A673 (cell line): ENCODE data around the gene ASTL. TPM values are rescaled to one million over a fixed set of nuclear protein-coding genes. Genes with fewer than 3 reads are reported as not detected.
"Not testable (repeated sequence)": the region's sequence is repeated elsewhere in the genome, so short reads cannot be mapped to it uniquely, and the experiment has no call there.

Experiments
- BruUV-seq: library from RNA; stranded (reverse); fragments of 400-500 nt; replicated peaks from 2 replicates; lab custom pipeline; 2021; lab: Mats Ljungman, UMichigan
- CTCF ChIA-PET: fragments of 300-600 bp; sonication (Branson Sonifier 250); formaldehyde crosslinking; loops from one replicate; lab custom pipeline; 2022; ENCODE audit warnings: antibody characterized with exemption; lab: Charles Lee
- POLR2A ChIA-PET: fragments of 300-600 bp; sonication (Branson Sonifier 250); formaldehyde crosslinking; loops from one replicate; lab custom pipeline; 2022; ENCODE audit warnings: antibody characterized with exemption; ENCODE audit not compliant: low non-redundant PET; lab: Charles Lee
- DNase-seq: peaks from one replicate; pipeline ENCODE4 v3.0.0-alpha.2; 2015; ENCODE audit warnings: low spot score
- H3K27ac ChIP-seq: fragments of 200-600 bp; sonication (generic); 2 replicates; pipeline ENCODE4 v1.5.1; 2016; ENCODE audit warnings: mixed run types, low read depth, mild to moderate bottlenecking, mixed read lengths, antibody characterized with exemption, low read length; ENCODE audit not compliant: poor library complexity, severe bottlenecking
- H3K27me3 ChIP-seq: fragments of 200-600 bp; sonication (generic); replicated peaks from 2 replicates; pipeline ENCODE4 v1.6.1; 2017; ENCODE audit warnings: mixed run types, low read depth, mild to moderate bottlenecking, mixed read lengths, antibody characterized with exemption, low read length; ENCODE audit not compliant: insufficient read depth, poor library complexity
- H3K36me3 ChIP-seq: fragments of 200-600 bp; sonication (generic); 2 replicates; pipeline ENCODE4 v1.6.1; 2016; ENCODE audit warnings: mixed run types, mild to moderate bottlenecking, mixed read lengths, antibody characterized with exemption, low read length; ENCODE audit not compliant: insufficient read depth, poor library complexity, severe bottlenecking
- H3K4me1 ChIP-seq: fragments of 200-600 bp; sonication (generic); 2 replicates; pipeline ENCODE4 v1.6.1; 2017; ENCODE audit warnings: mixed run types, mild to moderate bottlenecking, mixed read lengths, antibody characterized with exemption, low read length; ENCODE audit not compliant: insufficient read depth, poor library complexity, severe bottlenecking
- H3K4me3 ChIP-seq: fragments of 200-600 bp; sonication (generic); 2 replicates; pipeline ENCODE4 v1.5.1; 2016; ENCODE audit warnings: low read depth, mixed run types, mild to moderate bottlenecking, mixed read lengths, low read length; ENCODE audit not compliant: poor library complexity, severe bottlenecking
- H3K9me3 ChIP-seq: fragments of 200-600 bp; sonication (generic); 2 replicates; pipeline ENCODE4 v1.6.1; 2016; ENCODE audit warnings: mixed run types, low read depth, mild to moderate bottlenecking, mixed read lengths, antibody characterized with exemption, low read length; ENCODE audit not compliant: poor library complexity, severe bottlenecking
- EZH2 ChIP-seq: fragments of 200-600 bp; sonication (generic); IDR thresholded peaks from 2 replicates; pipeline ENCODE4 v1.6.1; 2017; ENCODE audit warnings: borderline replicate concordance, low read depth, mild to moderate bottlenecking, mixed read lengths, antibody characterized with exemption, low read length; ENCODE audit not compliant: poor library complexity, severe bottlenecking
- intact Hi-C: fragments of 100-400 bp; cut with micrococcal nuclease; formaldehyde crosslinking; loops from one replicate; pipeline ENCODE4 v1.10.0; 2022; ENCODE audit not compliant: unreplicated experiment
- total RNA-seq: library from RNA; stranded (reverse); gene quantifications from 2 replicates; pipeline ENCODE4 v1.2.3, GENCODE V29; 2021
- TF ChIP-seq, protein P1 (sequence below): fragments of 300-800, 200-600 bp; sonication (generic); conservative IDR thresholded peaks from 2 replicates; pipeline ENCODE4 v1.5.1; 2017; ENCODE audit warnings: low read depth, mild to moderate bottlenecking, antibody characterized with exemption, low read length, moderate library complexity, mixed read lengths

ASTL gene
- total RNA-seq, 1 experiment from 2014 or later, result not detected

DNA sequence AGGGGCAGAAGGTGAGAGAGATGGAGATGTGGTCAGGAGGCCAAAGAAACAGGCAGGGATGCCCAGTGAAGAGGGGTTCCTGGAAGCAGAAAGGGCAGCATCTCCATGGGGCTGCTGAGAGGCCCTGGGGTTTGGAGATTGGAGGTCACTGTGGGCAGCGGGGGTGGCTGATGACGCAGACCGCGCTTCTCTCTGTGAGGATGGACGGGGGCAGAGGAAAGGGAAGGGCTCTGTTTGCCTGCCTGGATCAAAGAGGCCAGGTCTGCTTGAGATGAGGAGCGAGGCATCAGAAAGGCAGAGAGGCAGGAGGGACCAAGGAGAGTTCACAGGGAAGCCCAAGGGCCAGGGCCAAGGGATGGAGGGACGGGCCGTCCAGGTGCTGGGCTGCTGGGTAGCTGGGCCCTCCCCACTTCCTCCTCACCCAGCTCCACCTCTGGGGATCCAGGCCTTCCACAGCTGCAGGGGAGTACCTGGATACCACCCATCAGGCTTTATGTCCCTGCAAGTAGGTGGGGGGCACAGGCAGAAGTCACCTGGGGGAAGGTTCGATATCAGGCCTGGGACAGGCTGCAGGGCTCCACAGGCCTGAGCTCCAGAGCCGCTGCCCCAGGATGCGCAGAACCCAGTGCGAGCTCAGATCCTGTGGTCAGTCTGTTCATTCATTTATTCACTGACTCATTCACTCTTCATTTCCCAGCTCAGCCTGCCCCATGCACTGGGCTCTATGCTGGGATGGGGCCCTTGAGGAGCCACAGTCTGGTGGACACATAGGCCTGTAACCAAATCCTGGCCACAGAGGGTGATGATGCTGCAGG is 52.6 kb downstream of the ASTL start:
- Histone ChIP-seq H3K27me3 (peaks cover 3% of the 10 kb centered on the region), H3K4me3 (no peak overlapping the region), H3K27ac (no peak overlapping the region), H3K36me3 (no peaks in the 10 kb centered on the region), H3K9me3 (no peaks in the 10 kb centered on the region), H3K4me1 (no peaks in the 10 kb centered on the region)
- ChIA-PET CTCF (no interaction called here), POLR2A (no interaction called here)
- no peak for DNase-seq
- TF ChIP-seq, protein P1, sequence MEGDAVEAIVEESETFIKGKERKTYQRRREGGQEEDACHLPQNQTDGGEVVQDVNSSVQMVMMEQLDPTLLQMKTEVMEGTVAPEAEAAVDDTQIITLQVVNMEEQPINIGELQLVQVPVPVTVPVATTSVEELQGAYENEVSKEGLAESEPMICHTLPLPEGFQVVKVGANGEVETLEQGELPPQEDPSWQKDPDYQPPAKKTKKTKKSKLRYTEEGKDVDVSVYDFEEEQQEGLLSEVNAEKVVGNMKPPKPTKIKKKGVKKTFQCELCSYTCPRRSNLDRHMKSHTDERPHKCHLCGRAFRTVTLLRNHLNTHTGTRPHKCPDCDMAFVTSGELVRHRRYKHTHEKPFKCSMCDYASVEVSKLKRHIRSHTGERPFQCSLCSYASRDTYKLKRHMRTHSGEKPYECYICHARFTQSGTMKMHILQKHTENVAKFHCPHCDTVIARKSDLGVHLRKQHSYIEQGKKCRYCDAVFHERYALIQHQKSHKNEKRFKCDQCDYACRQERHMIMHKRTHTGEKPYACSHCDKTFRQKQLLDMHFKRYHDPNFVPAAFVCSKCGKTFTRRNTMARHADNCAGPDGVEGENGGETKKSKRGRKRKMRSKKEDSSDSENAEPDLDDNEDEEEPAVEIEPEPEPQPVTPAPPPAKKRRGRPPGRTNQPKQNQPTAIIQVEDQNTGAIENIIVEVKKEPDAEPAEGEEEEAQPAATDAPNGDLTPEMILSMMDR, result no peak
- no peak for TF ChIP-seq EZH2
- no TSS peak for BruUV-seq
- intact Hi-C loops, result no loop called here

DNA sequence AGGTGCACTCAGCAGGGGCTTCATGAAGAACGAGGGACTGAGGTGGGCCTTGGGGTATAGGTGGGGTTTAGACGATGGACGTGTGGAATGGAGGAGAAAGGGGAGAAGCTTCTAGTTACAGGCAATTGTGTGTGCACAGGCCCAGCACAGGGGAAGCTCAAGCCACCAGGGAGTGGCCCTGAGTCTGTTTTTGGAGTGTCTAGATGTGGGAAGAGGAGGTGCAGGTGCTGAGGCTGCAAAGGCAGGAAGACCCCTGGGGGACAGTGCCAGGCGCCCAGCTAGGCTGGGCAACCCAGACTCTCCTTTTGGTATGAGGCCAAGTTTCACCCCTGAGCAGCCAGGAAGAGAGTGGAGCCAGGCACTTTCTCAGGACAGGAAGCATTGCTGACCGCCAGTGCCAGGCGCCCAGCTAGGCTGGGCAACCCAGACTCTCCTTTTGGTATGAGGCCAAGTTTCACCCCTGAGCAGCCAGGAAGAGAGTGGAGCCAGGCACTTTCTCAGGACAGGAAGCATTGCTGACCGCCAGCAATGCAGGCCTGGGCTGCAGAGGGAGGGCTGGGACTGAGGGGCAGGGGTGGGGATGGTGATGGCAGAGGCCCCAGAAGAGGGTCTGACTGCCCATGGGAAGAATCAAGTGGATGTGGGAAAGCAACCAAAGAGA is 53.3 kb downstream of the ASTL start:
- CTCF ChIA-PET, BruUV-seq: not testable (repeated sequence)

DNA sequence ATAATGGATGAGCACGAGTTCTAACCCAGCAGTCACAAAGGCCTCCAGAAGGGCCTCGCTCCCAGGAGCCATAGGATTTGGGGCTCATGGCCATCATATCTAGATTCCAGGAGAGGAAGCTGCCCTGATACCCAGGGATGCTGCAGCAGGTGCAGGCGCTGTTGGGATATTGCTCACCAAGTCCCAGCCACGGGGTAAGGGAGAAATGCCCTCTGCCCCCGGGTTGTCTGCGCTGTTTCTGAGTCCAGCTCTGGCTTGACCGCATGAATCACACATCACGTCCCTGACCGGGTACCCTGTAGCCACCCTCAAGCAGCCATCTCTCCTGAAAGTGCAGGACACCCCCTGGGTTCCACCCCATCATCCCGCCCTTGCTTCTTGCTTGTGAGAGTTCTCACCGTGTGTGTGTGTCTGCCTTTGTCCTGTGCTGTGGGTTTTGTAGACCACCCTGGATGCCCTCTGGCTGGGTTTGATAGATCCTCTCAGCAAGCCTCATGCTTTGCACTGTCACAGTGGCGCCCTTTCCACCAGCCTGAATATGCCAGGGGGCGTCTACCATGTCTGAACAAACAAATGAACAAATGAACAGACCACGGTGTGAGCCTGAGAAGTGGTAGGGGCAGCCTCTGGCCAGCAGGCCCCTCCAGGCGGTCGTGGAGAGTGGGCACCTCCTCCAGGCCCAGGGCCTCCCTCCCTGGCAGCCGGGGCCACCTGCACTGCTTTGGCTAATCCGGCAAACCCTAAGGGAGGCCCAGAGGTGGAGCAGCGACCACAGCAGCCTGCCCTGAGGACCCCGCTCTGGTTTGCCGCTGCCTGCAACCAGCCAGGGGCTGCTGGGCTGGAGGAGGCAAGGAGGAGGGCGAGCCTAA is 54.1 kb downstream of the ASTL start:
- no TSS peak for BruUV-seq
- Histone ChIP-seq H3K4me1 (no peaks in the 10 kb centered on the region), H3K36me3 (no peaks in the 10 kb centered on the region), H3K27me3 (peaks cover 8% of the 10 kb centered on the region), H3K9me3 (no peaks in the 10 kb centered on the region), H3K4me3 (no peak overlapping the region), H3K27ac (no peak overlapping the region)
- intact Hi-C loops, result no loop called here
- DNase-seq, result no peak
- TF ChIP-seq, protein P1, result no peak
- no peak for TF ChIP-seq EZH2
- CTCF ChIA-PET, result no interaction called here
- POLR2A ChIA-PET, result no interaction called here

More for the DNA sequence above, 53.3 kb downstream of the ASTL start:
- intact Hi-C loops, H3K27ac ChIP-seq, H3K4me1 ChIP-seq, H3K27me3 ChIP-seq, H3K4me3 ChIP-seq, DNase-seq, POLR2A ChIA-PET, H3K36me3 ChIP-seq, H3K9me3 ChIP-seq: not testable (repeated sequence)
